Panc1 (cell line): Measurements from ENCODE around the gene RFX5. TPM values are rescaled to one million over a fixed set of nuclear protein-coding genes. Genes with fewer than 3 reads are reported as not detected.

ENCODE experiments used
- ATAC-seq: fragments of 200-7000 bp; cut with Tn5 transposase; 2 replicates; pipeline ENCODE4 v1.9.1; 2020; ENCODE audit warnings: mild to moderate bottlenecking, moderate library complexity
- BruUV-seq: library from RNA; stranded (reverse); fragments of 400-500 nt; replicated peaks from 2 replicates; lab custom pipeline; 2021; lab: Mats Ljungman, UMichigan
- CTCF ChIA-PET: fragments of 300-600 bp; sonication (Branson Sonifier 250); formaldehyde crosslinking; loops from one replicate; lab custom pipeline; 2022; ENCODE audit warnings: antibody characterized with exemption; lab: Charles Lee
- POLR2A ChIA-PET: fragments of 300-600 bp; sonication (Branson Sonifier 250); formaldehyde crosslinking; loops from one replicate; lab custom pipeline; 2022; ENCODE audit warnings: antibody characterized with exemption; lab: Charles Lee
- DNase-seq: peaks from one replicate; pipeline ENCODE4 v3.0.0-alpha.2; 2010; ENCODE audit warnings: low read depth, low spot score
- H3K27ac ChIP-seq: 2 replicates; pipeline ENCODE4 v1.5.1; 2011; ENCODE audit warnings: mild to moderate bottlenecking, low read length, inconsistent platforms
- H3K27me3 ChIP-seq: fragments of 200-500 bp; sonication (Bioruptor generic); 2 replicates; pipeline ENCODE4 v1.6.0; 2014; ENCODE audit warnings: low read length, inconsistent platforms; ENCODE audit not compliant: control insufficient read depth, insufficient read depth
- H3K36me3 ChIP-seq: fragments of 200-500 bp; sonication (Bioruptor generic); 2 replicates; pipeline ENCODE4 v1.5.1; 2014; ENCODE audit warnings: inconsistent platforms, mild to moderate bottlenecking, low read length, moderate library complexity; ENCODE audit not compliant: control insufficient read depth, insufficient read depth
- H3K4me1 ChIP-seq: 2 replicates; pipeline ENCODE4 v1.5.1; 2011; ENCODE audit warnings: inconsistent platforms, mild to moderate bottlenecking, low read length, moderate library complexity; ENCODE audit not compliant: control insufficient read depth, insufficient read depth
- H3K4me3 ChIP-seq, 2 experiments: 2 replicates each; pipeline ENCODE4 v1.5.1; 2011 to 2012; ENCODE audit warnings: low read depth in 2 of 2, low read length in 2 of 2, mild to moderate bottlenecking in 2 of 2, inconsistent platforms in 1 of 2, moderate library complexity in 1 of 2
- H3K9me3 ChIP-seq: fragments of 200-500 bp; sonication (Bioruptor generic); 2 replicates; pipeline ENCODE4 v1.5.1; 2014; ENCODE audit warnings: low read depth, mild to moderate bottlenecking, inconsistent platforms, low read length, moderate library complexity; ENCODE audit not compliant: control insufficient read depth, insufficient read depth
- CTCF ChIP-seq: fragments of 450-650 bp; IDR thresholded peaks from 2 replicates; pipeline ENCODE4 v1.5.1; 2017; ENCODE audit warnings: mild to moderate bottlenecking
- POLR2AphosphoS5 ChIP-seq: IDR thresholded peaks from 2 replicates; pipeline ENCODE4 v1.6.1; 2012; ENCODE audit warnings: mild to moderate bottlenecking, low read depth, low read length, moderate library complexity
- REST ChIP-seq, 2 experiments: IDR thresholded peaks; 2 replicates each; pipeline ENCODE4 v1.6.1; 2011 to 2012; ENCODE audit warnings: low read depth in 2 of 2, control low read depth in 1 of 2, low read length in 1 of 2, mild to moderate bottlenecking in 1 of 2, moderate library complexity in 1 of 2; ENCODE audit not compliant: insufficient read depth in 1 of 2
- SIN3A ChIP-seq: IDR thresholded peaks from 2 replicates; pipeline ENCODE4 v1.6.1; 2012; ENCODE audit warnings: low read depth, mild to moderate bottlenecking, low read length, moderate library complexity, borderline replicate concordance; ENCODE audit not compliant: insufficient read depth
- TCF7L2 ChIP-seq: IDR thresholded peaks from 2 replicates; pipeline ENCODE4 v1.6.1; 2011; ENCODE audit warnings: mild to moderate bottlenecking, low read depth, low read length, inconsistent platforms
- in situ Hi-C: cut with HindIII; loops from 2 replicates; pipeline ENCODE4 v1.10.0; 2016; ENCODE audit warnings: low sequenced_read_pairs, low pct_unique_long_range_greater_than_20kb
- intact Hi-C: fragments of 100-400 bp; cut with micrococcal nuclease; formaldehyde crosslinking; loops from one replicate; pipeline ENCODE4 v1.10.0; 2022; ENCODE audit not compliant: unreplicated experiment
- total RNA-seq: library from RNA; stranded (reverse); gene quantifications from one replicate; pipeline ENCODE4 v1.2.1, GENCODE V29; 2021; ENCODE audit not compliant: unreplicated experiment

Gene RFX5
- total RNA-seq, 1 experiment from 2014 or later, result 75.5 TPM

GRCh38 chr1:151309811-151310323 is 37.2 kb downstream of the RFX5 start:
- H3K4me1 ChIP-seq, result peaks cover 16% of the 10 kb centered on the region
- no peaks in the 10 kb centered on the region for H3K27me3 ChIP-seq
- ATAC-seq (no peak), DNase-seq (no peak)
- in situ Hi-C loops, result no loop called here
- H3K9me3 ChIP-seq, result no peaks in the 10 kb centered on the region
- H3K4me3 ChIP-seq, result no peak overlapping the region
- ChIA-PET CTCF (interaction anchor here (2.0 kb wide), 1 partner anchor 31 kb away, joined by 8 read pairs; no protein-coding TSS in a partner anchor), POLR2A (no interaction called here)
- H3K27ac ChIP-seq, result no peak overlapping the region
- no peak for TF ChIP-seq POLR2AphosphoS5
- no peak for TF ChIP-seq SIN3A
- no peak for TF ChIP-seq TCF7L2
- TF ChIP-seq REST (IDR thresholded peaks at IDR 0.05; ENCODE audit: insufficient read depth in 1 of 2, low read depth in 2 of 2, low read length in 1 of 2), result no peak
- TF ChIP-seq CTCF, result no peak
- intact Hi-C loops, result no loop called here
- peaks cover 16% of the 10 kb centered on the region for H3K36me3 ChIP-seq
- BruUV-seq, result no TSS peak

GRCh38 chr1:151294742-151295462 is 52.1 kb downstream of the RFX5 start:
- DNase-seq, result no peak

More at GRCh38 chr1:151294742-151295462, 52.1 kb downstream of the RFX5 start:
- Histone ChIP-seq H3K4me1 (peaks cover 3% of the 10 kb centered on the region; the same call in 1 of the 2 replicates), H3K27ac (no peak overlapping the region), H3K27me3 (no peaks in the 10 kb centered on the region), H3K36me3 (peaks cover 19% of the 10 kb centered on the region), H3K9me3 (no peaks in the 10 kb centered on the region), H3K4me3 (no peak overlapping the region)
- intact Hi-C loops (no loop called here), in situ Hi-C loops (no loop called here)
- ChIA-PET POLR2A (interaction anchor here (0.6 kb wide), 1 partner anchor 194 kb away, joined by 5 read pairs; no protein-coding TSS in a partner anchor), CTCF (interaction anchor here (0.6 kb wide), 1 partner anchor 22 kb away, joined by 3 read pairs; no protein-coding TSS in a partner anchor)
- BruUV-seq, result no TSS peak
- no peak for ATAC-seq
- TF ChIP-seq CTCF (no peak), POLR2AphosphoS5 (no peak), SIN3A (no peak), TCF7L2 (no peak), REST (IDR thresholded peaks at IDR 0.05; ENCODE audit: insufficient read depth in 1 of 2, low read depth in 2 of 2, low read length in 1 of 2) (no peak)
